ENCODE measurements around the gene DPEP3.
A peak's percentile ranks its signal among the peaks of the same experiment; 100 is the strongest.
"Not testable (repeated sequence)": the region's sequence is repeated elsewhere in the genome, so short reads cannot be mapped to it uniquely, and the experiment has no call there.

The DPEP3 gene

GRCh38 chr16:67943619-67944504 is 36.4 kb downstream of the DPEP3 start, which contains the start of gene LCAT:
LCAT (minus strand) TSS chr16:67944120; CDS start chr16:67944101, 19 bp downstream.
- DNase-seq: no peak

GRCh38 chr16:67943256-67943618 is 37.1 kb downstream of the DPEP3 start:
- DNase-seq: no peak

- DNase-seq: no peak
Measured at GRCh38 chr16:67942510-67943255, 37.6 kb downstream of the DPEP3 start.

- DNase-seq: peak; percentile 27
Measured at GRCh38 chr16:67942200-67942509, 38.1 kb downstream of the DPEP3 start.

- no peak for DNase-seq
Measured at GRCh38 chr16:67941469-67942199, 38.7 kb downstream of the DPEP3 start.

GRCh38 chr16:67940446-67941089 is 39.7 kb downstream of the DPEP3 start:
- DNase-seq: no peak

- peak; percentile 16 for DNase-seq
Measured at GRCh38 chr16:67939507-67940445, 40.5 kb downstream of the DPEP3 start.

- not testable (repeated sequence) for DNase-seq
Measured at GRCh38 chr16:67937713-67938112, 42.6 kb downstream of the DPEP3 start.

- DNase-seq: peak; percentile 84
Measured at GRCh38 chr16:67936880-67937605, 43.3 kb downstream of the DPEP3 start.

GRCh38 chr16:67936124-67936879 is 44.0 kb downstream of the DPEP3 start, which contains the start of gene PSMB10:
PSMB10 (minus strand) TSS chr16:67936850; CDS start chr16:67936749, 101 bp downstream.
- DNase-seq: no peak

- peak; percentile 94 for DNase-seq
Measured at GRCh38 chr16:67935402-67936123, 44.7 kb downstream of the DPEP3 start.

- DNase-seq: no peak
Measured at GRCh38 chr16:67935101-67935401, 45.2 kb downstream of the DPEP3 start.

GRCh38 chr16:67934306-67935100 is 45.8 kb downstream of the DPEP3 start:
- DNase-seq: no peak

GRCh38 chr16:67933805-67934204 is 46.5 kb downstream of the DPEP3 start:
- DNase-seq: no peak

- no peak for DNase-seq
Measured at GRCh38 chr16:67932462-67932840, 47.8 kb downstream of the DPEP3 start.

GRCh38 chr16:67931712-67932461 is 48.4 kb downstream of the DPEP3 start, which contains the start of gene CTRL:
CTRL (minus strand) TSS chr16:67931862; CDS start chr16:67931852, 10 bp downstream.
- DNase-seq: no peak

GRCh38 chr16:67930678-67931211 is 49.6 kb downstream of the DPEP3 start:
- no peak for DNase-seq

All from central memory CD4-positive, alpha-beta T cell (primary cell).